Choroid plexus epithelial cell (primary cell): ENCODE measurements around the gene LRRC74A.
A peak's percentile ranks its signal among the peaks of the same experiment; 100 is the strongest.

Experiments
- DNase-seq: peaks from one replicate; pipeline ENCODE4 v3.0.0-alpha.2; 2010; ENCODE audit warnings: low read depth
- H3K4me3 ChIP-seq: 2 replicates; pipeline ENCODE4 v1.5.1; 2011; ENCODE audit warnings: low read depth, mild to moderate bottlenecking, control low read depth, low read length, moderate library complexity
- TF ChIP-seq, protein P1 (sequence below): conservative IDR thresholded peaks from 2 replicates; pipeline ENCODE4 v1.5.1; 2011; ENCODE audit warnings: low read depth, mild to moderate bottlenecking, control low read depth, inconsistent platforms, low read length, moderate library complexity

Gene LRRC74A

GRCh38 chr14:76861574-76862255, 35.5 kb downstream of the LRRC74A start:
- TF ChIP-seq, protein P1, sequence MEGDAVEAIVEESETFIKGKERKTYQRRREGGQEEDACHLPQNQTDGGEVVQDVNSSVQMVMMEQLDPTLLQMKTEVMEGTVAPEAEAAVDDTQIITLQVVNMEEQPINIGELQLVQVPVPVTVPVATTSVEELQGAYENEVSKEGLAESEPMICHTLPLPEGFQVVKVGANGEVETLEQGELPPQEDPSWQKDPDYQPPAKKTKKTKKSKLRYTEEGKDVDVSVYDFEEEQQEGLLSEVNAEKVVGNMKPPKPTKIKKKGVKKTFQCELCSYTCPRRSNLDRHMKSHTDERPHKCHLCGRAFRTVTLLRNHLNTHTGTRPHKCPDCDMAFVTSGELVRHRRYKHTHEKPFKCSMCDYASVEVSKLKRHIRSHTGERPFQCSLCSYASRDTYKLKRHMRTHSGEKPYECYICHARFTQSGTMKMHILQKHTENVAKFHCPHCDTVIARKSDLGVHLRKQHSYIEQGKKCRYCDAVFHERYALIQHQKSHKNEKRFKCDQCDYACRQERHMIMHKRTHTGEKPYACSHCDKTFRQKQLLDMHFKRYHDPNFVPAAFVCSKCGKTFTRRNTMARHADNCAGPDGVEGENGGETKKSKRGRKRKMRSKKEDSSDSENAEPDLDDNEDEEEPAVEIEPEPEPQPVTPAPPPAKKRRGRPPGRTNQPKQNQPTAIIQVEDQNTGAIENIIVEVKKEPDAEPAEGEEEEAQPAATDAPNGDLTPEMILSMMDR = no peak
- no peak overlapping the region for H3K4me3 ChIP-seq
- DNase-seq = no peak

DNA sequence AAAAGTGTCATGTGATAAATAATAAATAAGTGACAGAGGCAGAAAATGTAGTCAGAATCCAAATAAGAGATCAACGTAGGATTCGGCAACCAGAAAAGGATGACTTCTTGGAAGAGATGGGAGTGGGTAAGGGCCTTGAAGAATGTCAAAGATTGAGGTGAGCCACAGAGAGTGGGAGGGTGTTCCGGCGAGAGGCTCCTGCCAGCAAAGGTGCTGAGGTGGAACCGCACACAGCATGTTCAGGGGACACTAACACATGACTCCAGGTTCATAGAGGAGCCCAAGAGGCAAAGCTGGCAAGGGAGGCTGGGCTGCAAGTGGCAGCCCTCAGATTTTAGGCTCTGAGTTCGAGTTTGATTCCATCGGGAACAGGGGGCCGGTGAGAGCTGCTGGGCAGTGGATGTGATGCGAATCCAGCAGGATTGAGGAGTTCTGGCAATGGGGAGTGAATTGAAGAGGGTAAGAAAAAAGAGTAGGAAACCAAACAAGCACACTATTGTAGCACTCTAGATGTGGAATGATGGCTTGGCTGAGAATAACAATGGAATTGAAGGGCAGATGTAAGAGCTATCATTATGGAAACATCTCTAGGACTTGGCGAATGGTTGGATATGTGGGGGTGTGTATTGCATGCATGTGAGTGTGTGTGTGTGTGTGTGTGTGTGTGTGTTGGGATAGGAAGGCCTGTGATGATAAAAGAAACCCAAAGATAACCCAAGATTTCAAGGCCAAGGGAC, 36.5 kb downstream of the LRRC74A start:
- TF ChIP-seq, protein P1 = no peak
- no peak overlapping the region for H3K4me3 ChIP-seq
- no peak for DNase-seq

DNA sequence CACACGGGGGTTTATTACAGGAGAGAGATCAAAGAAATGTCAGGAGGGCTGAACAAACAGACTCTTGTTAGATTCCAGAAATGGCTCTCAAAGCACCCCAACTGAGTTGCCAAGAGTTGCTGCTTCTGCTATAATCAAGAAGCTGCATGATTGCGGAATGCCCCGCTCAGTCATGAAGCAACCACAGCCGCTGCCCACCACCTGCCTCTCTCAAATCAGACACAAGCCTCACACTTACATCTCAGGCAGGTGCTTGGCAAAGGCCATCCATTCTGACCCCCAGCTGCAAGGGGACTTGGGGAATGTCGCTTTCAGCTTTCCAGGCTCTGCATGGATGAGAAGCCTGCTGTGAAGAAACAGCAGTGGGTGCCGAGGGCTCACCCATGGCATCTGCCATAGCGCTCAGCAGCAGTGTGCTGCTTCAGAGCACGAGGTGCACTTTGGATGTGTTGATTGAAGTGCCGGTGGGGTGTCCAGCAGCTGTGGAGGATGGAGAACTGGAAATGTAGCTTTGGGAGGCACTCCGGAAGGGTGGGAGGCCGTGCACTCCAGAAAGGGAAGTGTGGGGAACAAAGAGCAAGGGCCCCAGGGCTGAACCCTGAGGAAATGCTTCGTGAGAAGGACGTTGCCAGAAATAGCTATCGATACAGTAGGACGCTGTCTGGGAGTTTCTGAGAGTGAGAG, 37.7 kb downstream of the LRRC74A start:
- DNase-seq = peak; percentile 30
- no peak overlapping the region for H3K4me3 ChIP-seq
- TF ChIP-seq, protein P1 = no peak

- no peak overlapping the region for H3K4me3 ChIP-seq
Observed at GRCh38 chr14:76866456-76866855, 40.2 kb downstream of the LRRC74A start.

DNA sequence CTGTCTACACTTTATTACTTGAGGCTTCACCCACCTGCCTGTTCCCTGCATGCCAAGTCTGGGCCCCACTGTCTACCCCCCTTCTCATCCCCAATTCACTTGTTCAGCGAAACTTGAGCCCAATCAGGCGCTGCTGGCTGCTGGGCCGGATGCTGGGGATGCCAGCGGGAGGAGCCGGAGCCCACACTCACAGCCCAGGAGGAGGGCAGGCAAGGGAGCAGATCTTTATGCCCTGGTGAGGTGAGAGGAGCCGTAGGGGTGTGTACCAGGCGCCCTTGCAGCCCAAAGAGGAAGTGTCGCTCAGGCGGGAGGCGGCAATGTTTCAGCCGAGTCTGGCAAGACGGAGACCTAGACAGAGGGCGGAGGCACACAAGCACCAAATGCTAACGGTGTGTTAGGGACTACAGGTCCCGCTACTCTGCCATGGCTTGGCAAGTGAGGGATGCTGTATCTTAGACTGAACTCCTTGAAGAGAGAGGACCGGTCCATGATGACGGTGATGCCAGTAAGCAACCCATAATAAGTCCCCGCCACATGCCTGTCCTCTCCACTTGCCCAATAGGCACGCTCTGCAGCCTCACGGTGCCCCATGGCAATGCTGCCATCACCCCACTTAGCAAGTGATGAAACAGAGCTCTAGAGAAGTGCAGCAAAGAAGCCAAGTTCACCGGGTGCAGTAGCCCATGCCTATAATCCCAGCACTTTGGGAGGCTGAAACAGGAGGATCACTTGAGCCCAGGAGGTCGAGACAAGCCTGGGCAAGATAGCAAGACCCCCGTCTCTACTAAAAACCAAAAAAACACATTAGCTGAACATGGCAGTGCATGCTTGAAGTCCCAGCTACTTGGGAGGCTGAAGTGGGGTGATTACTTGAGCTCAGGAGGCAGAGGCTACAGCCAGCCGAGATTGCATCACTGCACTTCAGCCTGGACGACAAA, 41.6 kb downstream of the LRRC74A start:
- TF ChIP-seq, protein P1 = no peak
- no peak overlapping the region for H3K4me3 ChIP-seq
- DNase-seq = no peak

More at GRCh38 chr14:76866456-76866855, 40.2 kb downstream of the LRRC74A start:
- TF ChIP-seq, protein P1 = no peak
- no peak for DNase-seq

- TF ChIP-seq, protein P1 = no peak
- no peak for DNase-seq
- no peak overlapping the region for H3K4me3 ChIP-seq
Observed at GRCh38 chr14:76868454-76869170, 42.4 kb downstream of the LRRC74A start.
